WERI-Rb-1 (cell line): ENCODE measurements around the gene MRAS.
"Not testable (repeated sequence)": the region's sequence is repeated elsewhere in the genome, so short reads cannot be mapped to it uniquely, and the experiment has no call there.

Experiments used
- DNase-seq: peaks from one replicate; pipeline ENCODE4 v3.0.0-alpha.2; 2020
- H3K27ac ChIP-seq: fragments of 250-450 bp; sonication (Bioruptor Pico); 2 replicates; pipeline ENCODE4 v1.5.1; 2020; ENCODE audit warnings: mild to moderate bottlenecking, moderate library complexity
- H3K27me3 ChIP-seq: fragments of 250-450 bp; sonication (Bioruptor Pico); 2 replicates; pipeline ENCODE4 v1.5.1; 2021; ENCODE audit warnings: mild to moderate bottlenecking, low read depth, moderate library complexity; ENCODE audit not compliant: insufficient read depth, severe bottlenecking
- H3K36me3 ChIP-seq: fragments of 250-450 bp; sonication (Bioruptor Pico); 2 replicates; pipeline ENCODE4 v1.5.1; 2020; ENCODE audit warnings: mild to moderate bottlenecking, moderate library complexity
- H3K4me3 ChIP-seq: 2 replicates; pipeline ENCODE4 v1.5.1; 2011; ENCODE audit warnings: low read depth, mild to moderate bottlenecking, control low read depth, low read length
- H3K9me3 ChIP-seq: fragments of 250-450 bp; sonication (Bioruptor Pico); 2 replicates; pipeline ENCODE4 v1.5.1; 2021; ENCODE audit warnings: mild to moderate bottlenecking, moderate library complexity; ENCODE audit not compliant: severe bottlenecking
- CTCF ChIP-seq: IDR thresholded peaks from 2 replicates; pipeline ENCODE4 v1.5.1; 2011; ENCODE audit warnings: low read depth, mild to moderate bottlenecking, control low read depth, inconsistent platforms, low read length

Gene MRAS

GRCh38 chr3:138408751-138409570, 60.6 kb downstream of the MRAS start:
- no peak for DNase-seq
- Histone ChIP-seq H3K9me3 (no peaks in the 10 kb centered on the region), H3K4me3 (no peak overlapping the region), H3K36me3 (no peaks in the 10 kb centered on the region), H3K27ac (no peak overlapping the region), H3K27me3 (no peaks in the 10 kb centered on the region)
- no peak for TF ChIP-seq CTCF

GRCh38 chr3:138412821-138413551, 64.6 kb downstream of the MRAS start:
- Histone ChIP-seq H3K9me3 (no peaks in the 10 kb centered on the region), H3K27ac (no peak overlapping the region)

GRCh38 chr3:138416236-138416635, 67.9 kb downstream of the MRAS start:
- H3K27me3 ChIP-seq, H3K4me3 ChIP-seq, H3K27ac ChIP-seq, DNase-seq, H3K9me3 ChIP-seq, H3K36me3 ChIP-seq: not testable (repeated sequence)

More at GRCh38 chr3:138412821-138413551, 64.6 kb downstream of the MRAS start:
- Histone ChIP-seq H3K27me3 (no peaks in the 10 kb centered on the region), H3K36me3 (no peaks in the 10 kb centered on the region), H3K4me3 (no peak overlapping the region)
- no peak for DNase-seq
- TF ChIP-seq CTCF, result no peak

GRCh38 chr3:138417559-138417982, 69.2 kb downstream of the MRAS start:
- Histone ChIP-seq H3K36me3 (no peaks in the 10 kb centered on the region), H3K27me3 (no peaks in the 10 kb centered on the region), H3K27ac (no peak overlapping the region), H3K9me3 (no peaks in the 10 kb centered on the region), H3K4me3 (no peak overlapping the region)
- TF ChIP-seq CTCF, result peak; percentile 94
- peak; percentile 87 for DNase-seq

GRCh38 chr3:138418601-138419206, 70.3 kb downstream of the MRAS start:
- no peak for DNase-seq
- H3K9me3 ChIP-seq, result no peaks in the 10 kb centered on the region
- H3K27ac ChIP-seq, result no peak overlapping the region
- no peaks in the 10 kb centered on the region for H3K36me3 ChIP-seq
- no peak overlapping the region for H3K4me3 ChIP-seq
- H3K27me3 ChIP-seq, result no peaks in the 10 kb centered on the region
- no peak for TF ChIP-seq CTCF

- no peaks in the 10 kb centered on the region for H3K9me3 ChIP-seq
- no peaks in the 10 kb centered on the region for H3K27me3 ChIP-seq
- H3K36me3 ChIP-seq, result no peaks in the 10 kb centered on the region
- no peak for DNase-seq
- no peak for TF ChIP-seq CTCF
- no peak overlapping the region for H3K4me3 ChIP-seq
- H3K27ac ChIP-seq, result no peak overlapping the region
These were observed 74.9 kb downstream of the MRAS start for GRCh38 chr3:138423316-138423715.
